BLaER1 treated with 17β-estradiol and CSF1 and Interleukin-3, amounts not matched to agents 10 nM and 100 nM (cell line): Measurements from ENCODE around the gene BPTF.
"Not testable (repeated sequence)": the region's sequence is repeated elsewhere in the genome, so short reads cannot be mapped to it uniquely, and the experiment has no call there.

Experiments used
- H3K27ac ChIP-seq, 11 experiments: shearing (Covaris generic); formaldehyde crosslinking; 2 replicates each; pipeline ENCODE4 v1.8.1; 2022
- H3K27me3 ChIP-seq, 11 experiments: shearing (Covaris generic); formaldehyde crosslinking; 2 replicates each; pipeline ENCODE4 v1.8.1; 2022
- H3K36me3 ChIP-seq, 11 experiments: shearing (Covaris generic); formaldehyde crosslinking; 2 replicates each; pipeline ENCODE4 v1.8.1; 2022
- H3K4me1 ChIP-seq, 10 experiments: shearing (Covaris generic); formaldehyde crosslinking; 2 replicates each; pipeline ENCODE4 v1.8.1; 2022
- H3K4me2 ChIP-seq, 11 experiments: shearing (Covaris generic); formaldehyde crosslinking; 2 replicates each; pipeline ENCODE4 v1.8.1; 2022
- H3K4me3 ChIP-seq, 10 experiments: shearing (Covaris generic); formaldehyde crosslinking; 2 replicates each; pipeline ENCODE4 v1.8.1; 2022
- H3K9ac ChIP-seq, 11 experiments: shearing (Covaris generic); formaldehyde crosslinking; 2 replicates each; pipeline ENCODE4 v1.8.1; 2022
- H3K9me3 ChIP-seq, 11 experiments: shearing (Covaris generic); formaldehyde crosslinking; replicated peaks in 1 of 11; 2 replicates each; pipeline ENCODE4 v1.8.1; 2022
- H4K20me1 ChIP-seq, 11 experiments: shearing (Covaris generic); formaldehyde crosslinking; 2 replicates each; pipeline ENCODE4 v1.8.1; 2022
- Cebpa-rat ChIP-seq, 11 experiments: shearing (Covaris generic); IDR thresholded peaks; 2 replicates each; pipeline ENCODE4 v1.8.1; 2022

Gene BPTF

DNA sequence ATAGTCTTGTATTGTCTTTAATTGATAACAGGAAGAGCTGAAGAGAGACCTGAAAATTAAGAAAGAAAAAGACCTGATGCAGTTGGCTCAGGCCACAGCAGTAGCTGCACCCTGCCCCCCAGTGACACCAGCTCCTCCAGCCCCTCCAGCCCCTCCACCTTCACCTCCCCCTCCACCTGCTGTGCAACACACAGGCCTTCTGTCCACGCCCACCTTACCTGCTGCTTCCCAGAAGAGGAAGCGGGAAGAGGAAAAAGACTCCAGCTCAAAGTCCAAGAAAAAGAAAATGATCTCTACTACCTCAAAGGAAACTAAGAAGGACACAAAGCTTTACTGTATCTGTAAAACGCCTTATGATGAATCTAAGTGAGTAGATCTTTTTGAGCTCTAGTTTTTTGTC is 134.2 kb downstream of the BPTF start:
- Histone ChIP-seq H3K27ac (no peak overlapping the region), H3K27me3 (no peaks in the 10 kb centered on the region), H3K4me3 (no peak overlapping the region), H4K20me1 (no peaks in the 10 kb centered on the region; a peak in 1 of 22 replicates), H3K4me2 (no peak overlapping the region), H3K4me1 (no peaks in the 10 kb centered on the region; a peak in 1 of 20 replicates), H3K9ac (no peak overlapping the region), H3K36me3 (peaks cover 58 to 91% (median 78%) of the 10 kb centered on the region in 11 experiments), H3K9me3 (no peaks in the 10 kb centered on the region)
- no peak for TF ChIP-seq Cebpa-rat (IDR thresholded peaks at IDR 0.05)

DNA sequence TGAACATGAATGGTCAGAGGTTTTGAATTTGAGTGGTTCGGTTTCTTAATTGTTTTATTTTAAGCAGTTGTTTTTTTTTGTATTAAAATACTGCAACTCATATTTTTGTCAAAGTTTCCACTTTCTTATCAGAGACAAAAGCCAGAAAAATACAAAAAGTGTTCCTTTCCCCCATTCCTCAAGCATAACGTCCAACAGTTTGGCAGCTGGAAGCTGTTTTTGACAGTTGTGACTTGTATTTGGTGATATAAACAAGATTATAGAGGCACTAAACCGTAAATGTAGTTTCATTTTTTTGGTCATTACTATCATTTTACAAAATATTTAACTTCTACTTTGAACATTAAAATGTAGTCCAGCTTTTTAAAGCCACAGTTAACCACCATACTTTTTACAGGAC is 135.0 kb downstream of the BPTF start:
- not testable (repeated sequence) for H3K4me3 ChIP-seq, H3K27me3 ChIP-seq, H3K4me2 ChIP-seq, H3K9me3 ChIP-seq, H3K9ac ChIP-seq, H3K4me1 ChIP-seq, H4K20me1 ChIP-seq, H3K27ac ChIP-seq
- peaks cover 60 to 91% (median 78%) of the 10 kb centered on the region in 11 experiments for H3K36me3 ChIP-seq

DNA sequence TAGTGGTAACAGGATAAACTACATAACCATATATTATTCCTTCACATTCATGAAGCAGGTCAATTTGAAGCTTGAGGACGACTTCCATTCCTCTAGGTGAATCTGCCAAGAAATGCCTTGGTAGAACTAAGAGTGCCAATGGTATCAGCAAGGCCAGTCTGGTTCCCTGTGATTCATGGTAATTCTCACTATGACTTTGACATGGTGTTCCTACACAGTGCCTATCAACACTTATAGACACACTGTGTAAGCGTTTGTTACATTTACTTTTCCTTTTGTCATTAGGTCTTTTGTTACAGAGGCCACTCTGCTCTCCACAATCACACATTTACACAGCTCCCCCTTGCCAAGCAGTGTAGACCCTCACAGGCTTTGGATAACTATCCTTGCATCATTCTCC is 136.9 kb downstream of the BPTF start:
- H3K36me3 ChIP-seq: peaks cover 69 to 91% (median 82%) of the 10 kb centered on the region in 11 experiments
- H3K4me3 ChIP-seq, H3K4me2 ChIP-seq, H4K20me1 ChIP-seq, H3K9ac ChIP-seq, H3K27me3 ChIP-seq, H3K9me3 ChIP-seq, H3K4me1 ChIP-seq: not testable (repeated sequence)
- peak overlapping the region in 3 of 11 experiments; percentile 25 to 52 (median 26); a peak in 3 of 22 replicates for H3K27ac ChIP-seq

DNA sequence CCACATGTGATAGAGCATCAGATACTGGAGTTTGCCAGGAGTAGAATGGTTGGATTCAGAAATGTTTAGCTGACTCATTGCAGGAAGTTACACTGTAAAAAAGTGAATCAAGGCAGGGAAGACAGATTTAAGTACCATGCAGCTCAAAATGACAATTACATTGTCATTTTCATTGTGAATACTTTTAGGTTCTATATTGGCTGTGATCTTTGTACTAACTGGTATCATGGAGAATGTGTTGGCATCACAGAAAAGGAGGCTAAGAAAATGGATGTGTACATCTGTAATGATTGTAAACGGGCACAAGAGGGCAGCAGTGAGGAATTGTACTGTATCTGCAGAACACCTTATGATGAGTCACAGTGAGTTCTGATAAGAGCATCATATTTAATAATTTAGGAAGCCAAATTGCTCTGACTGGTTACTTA is 137.9 kb downstream of the BPTF start:
- Histone ChIP-seq H3K27ac (peak overlapping the region in 2 of 11 experiments; percentile 52 to 60; a peak in 3 of 22 replicates), H3K4me2 (0 out of 22 replicates have a peak overlapping the region, but pooled peaks of 1 of the 11 experiments have one; percentile 15), H3K36me3 (peaks cover 73 to 91% (median 82%) of the 10 kb centered on the region in 11 experiments)
- not testable (repeated sequence) for H3K9me3 ChIP-seq, H3K4me3 ChIP-seq, H4K20me1 ChIP-seq, H3K9ac ChIP-seq, H3K4me1 ChIP-seq, H3K27me3 ChIP-seq

DNA sequence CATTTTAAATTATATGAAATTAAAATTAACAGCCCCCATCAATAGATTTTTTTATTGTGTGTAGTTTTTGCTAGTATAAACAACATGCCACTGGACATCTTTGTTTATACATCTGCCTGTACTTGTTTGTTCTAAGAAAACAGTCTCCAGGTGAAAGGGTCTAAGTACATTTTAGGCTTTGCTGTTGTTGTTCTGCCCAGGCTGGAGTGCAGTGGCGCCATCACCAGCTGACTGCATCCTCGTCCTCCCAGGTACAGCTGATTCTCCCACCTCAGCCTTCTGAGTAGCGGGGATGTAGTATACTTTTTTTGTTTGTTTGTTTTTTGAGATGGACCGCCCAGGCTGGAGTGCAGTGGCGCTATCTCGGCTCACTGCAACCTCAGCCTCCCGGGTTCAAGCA is 145.5 kb downstream of the BPTF start:
- no peak overlapping the region for H3K4me3 ChIP-seq
- H3K36me3 ChIP-seq: peaks cover 78 to 100% (median 90%) of the 10 kb centered on the region in 11 experiments
- H3K4me1 ChIP-seq: peaks cover 0 to 10% (median 1%) of the 10 kb centered on the region in 10 experiments; a peak in 6 of 20 replicates
- TF ChIP-seq Cebpa-rat (IDR thresholded peaks at IDR 0.05): no peak
- no peaks in the 10 kb centered on the region for H3K9me3 ChIP-seq
- peak overlapping the region in 2 of 11 experiments; percentile 8 to 38; a peak in 1 of 22 replicates for H3K4me2 ChIP-seq
- H4K20me1 ChIP-seq: peaks cover 0 to 4% (median 0%) of the 10 kb centered on the region in 11 experiments; a peak in 1 of 22 replicates
- no peak overlapping the region for H3K9ac ChIP-seq
- peak overlapping the region in 2 of 11 experiments; percentile 15 to 27; a peak in 1 of 22 replicates for H3K27ac ChIP-seq
- H3K27me3 ChIP-seq: no peaks in the 10 kb centered on the region

DNA sequence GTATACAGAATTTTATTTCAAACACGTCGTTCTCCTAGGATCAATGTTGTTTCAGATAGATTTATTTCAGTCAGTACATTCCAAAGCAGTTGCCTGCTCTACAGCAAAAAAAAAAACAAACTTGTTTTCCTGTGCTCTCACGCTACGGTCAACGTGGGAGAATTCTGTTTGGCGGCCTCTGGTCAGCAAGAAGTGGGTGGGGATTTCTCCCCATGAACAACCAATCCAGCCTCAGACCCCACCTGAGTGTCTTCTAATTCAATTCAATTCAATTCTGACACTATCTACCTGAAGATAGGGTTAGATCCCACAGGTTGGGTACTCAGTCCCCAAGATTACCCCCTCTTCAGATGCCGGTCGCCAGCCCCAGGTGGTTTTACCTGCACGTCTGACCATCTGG is 148.9 kb downstream of the BPTF start:
- H3K4me2 ChIP-seq: no peak overlapping the region
- no peak overlapping the region for H3K9ac ChIP-seq
- H3K4me1 ChIP-seq: peaks cover 0 to 12% (median 1%) of the 10 kb centered on the region in 10 experiments; a peak in 6 of 20 replicates
- H3K27me3 ChIP-seq: no peaks in the 10 kb centered on the region
- peaks cover 0 to 4% (median 0%) of the 10 kb centered on the region in 11 experiments; a peak in 1 of 22 replicates for H4K20me1 ChIP-seq
- no peak for TF ChIP-seq Cebpa-rat (IDR thresholded peaks at IDR 0.05)
- H3K4me3 ChIP-seq: no peak overlapping the region
- peaks cover 75 to 100% (median 89%) of the 10 kb centered on the region in 11 experiments for H3K36me3 ChIP-seq
- H3K27ac ChIP-seq: no peak overlapping the region
- no peaks in the 10 kb centered on the region for H3K9me3 ChIP-seq

DNA sequence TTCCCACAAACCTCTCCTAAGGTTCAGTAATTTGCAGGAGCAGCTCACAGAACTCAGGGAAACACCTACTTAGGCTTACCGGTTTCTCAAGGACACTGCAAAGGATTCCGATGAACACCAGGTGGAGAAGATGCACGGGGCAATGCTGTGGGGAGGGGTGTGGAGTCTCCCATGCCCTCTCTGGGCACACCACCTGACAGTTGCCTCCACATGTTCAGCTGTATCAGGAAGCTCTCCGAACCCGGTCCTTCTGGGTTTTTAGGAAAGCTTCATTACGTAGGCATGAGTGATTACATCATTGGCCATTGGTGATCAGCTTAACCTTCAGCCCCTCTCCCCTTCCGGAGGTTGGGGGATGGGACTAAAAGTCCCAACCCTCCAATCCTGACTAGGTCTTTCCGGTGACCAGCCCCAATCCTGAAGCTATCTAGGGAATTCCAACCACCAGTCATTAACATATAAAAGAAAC is 149.3 kb downstream of the BPTF start:
- H3K36me3 ChIP-seq: peaks cover 75 to 100% (median 89%) of the 10 kb centered on the region in 11 experiments
- H3K27ac ChIP-seq: no peak overlapping the region

DNA sequence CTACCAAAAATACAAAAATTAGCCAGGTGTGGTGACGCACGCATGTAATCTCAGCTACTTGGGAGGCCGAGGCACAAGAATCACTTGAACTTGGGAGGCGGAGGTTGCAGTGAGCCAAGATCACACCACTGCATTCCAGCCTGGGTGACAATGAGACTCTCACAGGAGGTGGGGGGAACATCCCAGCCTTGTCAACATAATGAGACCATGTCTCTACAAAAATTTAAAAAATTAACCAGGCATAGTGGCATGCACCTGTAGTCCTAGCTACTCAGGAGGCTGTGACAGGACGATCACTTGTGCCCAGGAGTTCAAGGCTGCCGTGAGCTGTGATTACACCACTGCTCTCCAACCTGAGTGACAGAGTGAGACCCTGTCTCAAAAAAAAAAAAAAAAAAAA is 151.0 kb downstream of the BPTF start:
- not testable (repeated sequence) for H3K4me1 ChIP-seq, H3K4me2 ChIP-seq, H3K4me3 ChIP-seq, H3K27ac ChIP-seq, H4K20me1 ChIP-seq, H3K9ac ChIP-seq, H3K9me3 ChIP-seq, H3K27me3 ChIP-seq
- H3K36me3 ChIP-seq: peaks cover 71 to 98% (median 91%) of the 10 kb centered on the region in 11 experiments

More for the DNA sequence above, 149.3 kb downstream of the BPTF start:
- Histone ChIP-seq H4K20me1 (peaks cover 0 to 4% (median 0%) of the 10 kb centered on the region in 11 experiments; a peak in 1 of 22 replicates), H3K4me1 (peaks cover 0 to 12% (median 1%) of the 10 kb centered on the region in 10 experiments; a peak in 6 of 20 replicates), H3K4me2 (no peak overlapping the region), H3K9ac (no peak overlapping the region), H3K4me3 (no peak overlapping the region), H3K9me3 (no peaks in the 10 kb centered on the region), H3K27me3 (no peaks in the 10 kb centered on the region)
- TF ChIP-seq Cebpa-rat (IDR thresholded peaks at IDR 0.05): no peak

DNA sequence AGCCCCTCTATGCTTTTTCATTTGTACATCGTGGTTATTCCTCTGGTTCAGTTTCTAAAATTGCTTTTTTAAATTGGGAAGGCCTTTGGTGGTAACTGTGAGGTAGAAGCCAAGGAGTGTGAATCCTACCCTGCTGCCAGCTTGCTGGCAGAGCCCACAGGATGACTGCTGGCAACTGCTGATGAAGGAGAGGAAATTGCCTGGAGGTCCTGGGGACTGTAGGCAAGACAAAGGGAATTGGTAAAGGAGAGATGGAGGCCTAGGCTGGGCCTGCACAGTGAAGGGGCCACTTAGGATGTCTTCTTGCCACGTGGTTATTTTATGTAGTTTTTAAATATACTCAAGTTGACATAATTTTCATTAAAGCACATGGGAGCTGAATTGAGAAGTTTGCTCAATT is 155.2 kb downstream of the BPTF start:
- no peak for TF ChIP-seq Cebpa-rat (IDR thresholded peaks at IDR 0.05)
- H3K4me1 ChIP-seq: peaks cover 0 to 4% (median 0%) of the 10 kb centered on the region in 10 experiments; a peak in 1 of 20 replicates
- no peak overlapping the region for H3K4me2 ChIP-seq
- H3K27me3 ChIP-seq: no peaks in the 10 kb centered on the region
- H3K27ac ChIP-seq: 0 out of 22 replicates have a peak overlapping the region, but pooled peaks of 1 of the 11 experiments have one; percentile 8
- no peaks in the 10 kb centered on the region for H3K9me3 ChIP-seq
- H3K4me3 ChIP-seq: no peak overlapping the region
- H3K9ac ChIP-seq: no peak overlapping the region
- peaks cover 57 to 76% (median 67%) of the 10 kb centered on the region in 11 experiments for H3K36me3 ChIP-seq
- H4K20me1 ChIP-seq: 0 out of 22 replicates have a peak, but pooled peaks cover 0 to 4% (median 0%) of the 10 kb centered on the region in 11 experiments

DNA sequence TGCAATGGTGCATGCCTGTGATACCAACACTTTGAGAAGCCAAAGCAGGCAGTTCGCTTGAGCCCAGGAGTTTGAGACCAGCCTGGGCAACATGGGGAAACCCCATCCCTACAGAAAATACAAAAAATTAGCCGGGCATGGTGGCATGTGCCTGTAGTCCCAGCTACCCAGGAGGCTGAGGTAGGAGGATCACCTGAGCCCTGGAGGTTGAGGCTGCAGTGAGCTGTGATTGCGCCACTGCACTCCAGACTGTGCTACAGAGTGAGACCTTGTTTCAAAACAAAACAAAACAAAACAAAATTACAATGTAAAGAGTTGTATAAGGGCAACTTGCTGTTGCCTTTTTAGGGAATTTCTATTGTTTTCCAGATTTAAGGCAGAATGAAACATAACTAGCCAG is 155.6 kb downstream of the BPTF start:
- H3K4me3 ChIP-seq, H3K9me3 ChIP-seq, H3K4me1 ChIP-seq, H3K4me2 ChIP-seq, H4K20me1 ChIP-seq, H3K27ac ChIP-seq, H3K27me3 ChIP-seq, H3K9ac ChIP-seq: not testable (repeated sequence)
- H3K36me3 ChIP-seq: peaks cover 52 to 72% (median 63%) of the 10 kb centered on the region in 11 experiments
